ENCODE measurements around the gene GVQW3. TPM values are rescaled to one million over a fixed set of nuclear protein-coding genes. Genes with fewer than 3 reads are reported as not detected.
A peak's percentile ranks its signal among the peaks of the same experiment; 100 is the strongest.

Gene GVQW3
- total and polyA plus RNA-seq, 2 of the 13 experiments (the other 11 are each of a cell fraction or from before 2014, with no cell fraction given), result 5.0 to 5.6 TPM

DNA sequence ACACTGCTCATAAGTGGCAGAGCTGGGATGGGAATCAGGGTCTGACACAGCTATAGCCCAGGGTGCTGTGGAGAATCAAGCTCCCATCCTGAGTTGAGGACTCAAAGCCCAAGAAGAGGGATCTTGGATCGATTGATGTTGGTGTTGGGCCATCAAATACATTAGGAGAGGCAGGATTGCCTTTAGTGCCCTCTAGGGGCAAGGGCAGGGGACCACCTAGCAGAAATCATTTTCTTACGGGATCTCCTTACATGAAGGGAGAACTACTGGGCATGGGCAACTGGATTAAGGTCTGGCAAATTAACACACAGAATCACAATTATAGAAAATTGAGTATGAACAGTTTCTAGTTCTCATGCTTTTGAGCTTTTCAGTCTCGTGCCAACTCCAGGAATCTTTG lies 38.8 kb downstream of the GVQW3 start:
- POLR2A ChIA-PET, result no interaction called here
- no peak overlapping the region for H3K9ac ChIP-seq (ENCODE audit: insufficient read depth, low read depth, low read length)
- no peaks in the 10 kb centered on the region for H4K20me1 ChIP-seq (ENCODE audit: insufficient read depth, low read length)
- no peaks in the 10 kb centered on the region for H3K4me1 ChIP-seq (ENCODE audit: insufficient read depth, low read length)
- intact Hi-C loops (cut with micrococcal nuclease; ENCODE audit: unreplicated experiment) (loop anchor here (1.0 to 5.0 kb wide), 2 partner anchors 33 to 91 kb away; no protein-coding TSS in a partner anchor), in situ Hi-C loops (cut with HindIII; ENCODE audit: extremely low pct_ligation_motif_present, low pct_unique_long_range_greater_than_20kb) (no loop called here)
- no TSS peak for BruUV-seq (replicated peaks)
- TF ChIP-seq SMC3 (IDR thresholded peaks at IDR 0.05; ENCODE audit: low read length) (peak; percentile 51; the same call in 1 of the 2 replicates), NFE2L2 (IDR thresholded peaks at IDR 0.05; ENCODE audit: low read length) (no peak), STAG1 (CRISPR knock-in tag; IDR thresholded peaks at IDR 0.05) (peak; percentile 53)
- TF ChIP-seq, protein P1, sequence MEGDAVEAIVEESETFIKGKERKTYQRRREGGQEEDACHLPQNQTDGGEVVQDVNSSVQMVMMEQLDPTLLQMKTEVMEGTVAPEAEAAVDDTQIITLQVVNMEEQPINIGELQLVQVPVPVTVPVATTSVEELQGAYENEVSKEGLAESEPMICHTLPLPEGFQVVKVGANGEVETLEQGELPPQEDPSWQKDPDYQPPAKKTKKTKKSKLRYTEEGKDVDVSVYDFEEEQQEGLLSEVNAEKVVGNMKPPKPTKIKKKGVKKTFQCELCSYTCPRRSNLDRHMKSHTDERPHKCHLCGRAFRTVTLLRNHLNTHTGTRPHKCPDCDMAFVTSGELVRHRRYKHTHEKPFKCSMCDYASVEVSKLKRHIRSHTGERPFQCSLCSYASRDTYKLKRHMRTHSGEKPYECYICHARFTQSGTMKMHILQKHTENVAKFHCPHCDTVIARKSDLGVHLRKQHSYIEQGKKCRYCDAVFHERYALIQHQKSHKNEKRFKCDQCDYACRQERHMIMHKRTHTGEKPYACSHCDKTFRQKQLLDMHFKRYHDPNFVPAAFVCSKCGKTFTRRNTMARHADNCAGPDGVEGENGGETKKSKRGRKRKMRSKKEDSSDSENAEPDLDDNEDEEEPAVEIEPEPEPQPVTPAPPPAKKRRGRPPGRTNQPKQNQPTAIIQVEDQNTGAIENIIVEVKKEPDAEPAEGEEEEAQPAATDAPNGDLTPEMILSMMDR (CRISPR knock-in tag; IDR thresholded peaks at IDR 0.05), result peak; percentile 64
- ATAC-seq (peak; percentile 67), DNase-seq (ENCODE audit: low spot score) (peak; percentile 15), FAIRE-seq (peak; percentile 8)
- H3K9me3 ChIP-seq (ENCODE audit: low read length), result no peaks in the 10 kb centered on the region
- no peak overlapping the region for H3K27ac ChIP-seq (ENCODE audit: extremely low read length, insufficient read depth, low read length)
- H3K4me2 ChIP-seq (ENCODE audit: low read depth, low read length), result no peak overlapping the region
- H3K36me3 ChIP-seq (replicated peaks in 1 of 2; ENCODE audit: control insufficient read depth in 1 of 2, insufficient read depth in 2 of 2, low read length in 2 of 2), result no peaks in the 10 kb centered on the region
- H3K27me3 ChIP-seq (ENCODE audit: control insufficient read depth in 1 of 2, insufficient read depth in 2 of 2, low read length in 2 of 2), result peaks cover 1 to 11% of the 10 kb centered on the region in 2 experiments; a peak in 1 of 5 replicates
- H3K4me3 ChIP-seq (replicated peaks in 1 of 3; ENCODE audit: insufficient read depth in 1 of 3, low read depth in 2 of 3, low read length in 3 of 3), result no peak overlapping the region
- no peak overlapping the region for H2AFZ ChIP-seq (ENCODE audit: low read length)
- H3K79me2 ChIP-seq (ENCODE audit: insufficient read depth, low read length), result no peaks in the 10 kb centered on the region
- CTCF ChIA-PET (ENCODE audit: low intra/inter-chr PET ratio, low total read pairs), result no interaction called here
- 0% methylated on average over 3 of the region's 3 CpGs for WGBS (ENCODE audit: low lambda C conversion rate)

DNA sequence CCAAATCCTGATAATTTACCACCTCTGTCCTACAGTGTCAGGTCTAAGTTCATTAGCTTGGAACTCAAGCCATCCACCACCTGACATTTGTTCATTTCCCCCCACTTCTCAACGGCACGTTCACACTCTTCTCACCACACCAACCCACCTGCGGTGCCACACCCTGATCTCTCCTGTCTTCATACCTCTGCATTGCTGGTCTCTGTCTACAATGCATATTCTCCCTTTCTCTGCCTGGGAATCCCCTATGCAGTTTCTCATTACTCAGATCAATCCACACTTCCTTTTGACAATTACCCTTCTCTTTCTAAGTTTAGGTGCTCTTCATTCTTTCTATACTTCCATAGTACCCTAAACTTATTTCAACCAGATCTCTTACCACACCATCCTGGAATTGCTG lies 43.3 kb downstream of the GVQW3 start:
- Histone ChIP-seq H3K9ac (ENCODE audit: insufficient read depth, low read depth, low read length) (no peak overlapping the region), H3K36me3 (replicated peaks in 1 of 2; ENCODE audit: control insufficient read depth in 1 of 2, insufficient read depth in 2 of 2, low read length in 2 of 2) (no peaks in the 10 kb centered on the region), H3K4me3 (replicated peaks in 1 of 3; ENCODE audit: insufficient read depth in 1 of 3, low read depth in 2 of 3, low read length in 3 of 3) (no peak overlapping the region), H3K4me1 (ENCODE audit: insufficient read depth, low read length) (no peaks in the 10 kb centered on the region), H3K27ac (ENCODE audit: extremely low read length, insufficient read depth, low read length) (no peak overlapping the region), H4K20me1 (ENCODE audit: insufficient read depth, low read length) (no peaks in the 10 kb centered on the region), H3K79me2 (ENCODE audit: insufficient read depth, low read length) (no peaks in the 10 kb centered on the region), H2AFZ (ENCODE audit: low read length) (no peak overlapping the region), H3K9me3 (ENCODE audit: low read length) (no peaks in the 10 kb centered on the region), H3K27me3 (ENCODE audit: control insufficient read depth in 1 of 2, insufficient read depth in 2 of 2, low read length in 2 of 2) (peaks cover 1 to 13% of the 10 kb centered on the region in 2 experiments; a peak in 1 of 5 replicates), H3K4me2 (ENCODE audit: low read depth, low read length) (no peak overlapping the region)
- POLR2A ChIA-PET, result no interaction called here
- CTCF ChIA-PET (ENCODE audit: low intra/inter-chr PET ratio, low total read pairs), result no interaction called here
- no peak for DNase-seq (ENCODE audit: low spot score)
- WGBS (ENCODE audit: low lambda C conversion rate), result 2% methylated on average over 3 of the region's 3 CpGs
- in situ Hi-C loops (cut with HindIII; ENCODE audit: extremely low pct_ligation_motif_present, low pct_unique_long_range_greater_than_20kb), result no loop called here
- FAIRE-seq, result no peak
- BruUV-seq (replicated peaks), result no TSS peak
- intact Hi-C loops (cut with micrococcal nuclease; ENCODE audit: unreplicated experiment), result loop anchor here (5.0 kb wide), 1 partner anchor 37 kb away; no protein-coding TSS in a partner anchor
- ATAC-seq, result no peak
- TF ChIP-seq RBFOX2 (IDR thresholded peaks at IDR 0.05; ENCODE audit: low read depth, low read length) (no peak), ZNF570 (CRISPR knock-in tag; IDR thresholded peaks at IDR 0.05; ENCODE audit: borderline replicate concordance) (no peak), ZNF251 (CRISPR knock-in tag; IDR thresholded peaks at IDR 0.05) (no peak), FLYWCH1 (CRISPR knock-in tag; IDR thresholded peaks at IDR 0.05) (no peak), ZSCAN21 (CRISPR knock-in tag; IDR thresholded peaks at IDR 0.05; ENCODE audit: borderline replicate concordance) (no peak), ZNF205 (CRISPR knock-in tag; IDR thresholded peaks at IDR 0.05) (no peak), SMAD3 (CRISPR knock-in tag; IDR thresholded peaks at IDR 0.05) (no peak), DNMT1 (CRISPR knock-in tag; IDR thresholded peaks at IDR 0.05) (no peak)
- TF ChIP-seq, protein P2, sequence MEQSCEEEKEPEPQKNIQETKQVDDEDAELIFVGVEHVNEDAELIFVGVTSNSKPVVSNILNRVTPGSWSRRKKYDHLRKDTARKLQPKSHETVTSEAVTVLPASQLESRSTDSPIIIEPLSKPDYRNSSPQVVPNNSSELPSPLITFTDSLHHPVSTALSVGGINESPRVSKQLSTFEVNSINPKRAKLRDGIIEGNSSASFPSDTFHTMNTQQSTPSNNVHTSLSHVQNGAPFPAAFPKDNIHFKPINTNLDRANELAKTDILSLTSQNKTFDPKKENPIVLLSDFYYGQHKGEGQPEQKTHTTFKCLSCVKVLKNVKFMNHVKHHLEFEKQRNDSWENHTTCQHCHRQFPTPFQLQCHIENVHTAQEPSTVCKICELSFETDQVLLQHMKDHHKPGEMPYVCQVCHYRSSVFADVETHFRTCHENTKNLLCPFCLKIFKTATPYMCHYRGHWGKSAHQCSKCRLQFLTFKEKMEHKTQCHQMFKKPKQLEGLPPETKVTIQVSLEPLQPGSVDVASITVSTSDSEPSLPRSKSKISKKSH (CRISPR knock-in tag; IDR thresholded peaks at IDR 0.05; ENCODE audit: borderline replicate concordance), result no peak
- TF ChIP-seq, protein P3, sequence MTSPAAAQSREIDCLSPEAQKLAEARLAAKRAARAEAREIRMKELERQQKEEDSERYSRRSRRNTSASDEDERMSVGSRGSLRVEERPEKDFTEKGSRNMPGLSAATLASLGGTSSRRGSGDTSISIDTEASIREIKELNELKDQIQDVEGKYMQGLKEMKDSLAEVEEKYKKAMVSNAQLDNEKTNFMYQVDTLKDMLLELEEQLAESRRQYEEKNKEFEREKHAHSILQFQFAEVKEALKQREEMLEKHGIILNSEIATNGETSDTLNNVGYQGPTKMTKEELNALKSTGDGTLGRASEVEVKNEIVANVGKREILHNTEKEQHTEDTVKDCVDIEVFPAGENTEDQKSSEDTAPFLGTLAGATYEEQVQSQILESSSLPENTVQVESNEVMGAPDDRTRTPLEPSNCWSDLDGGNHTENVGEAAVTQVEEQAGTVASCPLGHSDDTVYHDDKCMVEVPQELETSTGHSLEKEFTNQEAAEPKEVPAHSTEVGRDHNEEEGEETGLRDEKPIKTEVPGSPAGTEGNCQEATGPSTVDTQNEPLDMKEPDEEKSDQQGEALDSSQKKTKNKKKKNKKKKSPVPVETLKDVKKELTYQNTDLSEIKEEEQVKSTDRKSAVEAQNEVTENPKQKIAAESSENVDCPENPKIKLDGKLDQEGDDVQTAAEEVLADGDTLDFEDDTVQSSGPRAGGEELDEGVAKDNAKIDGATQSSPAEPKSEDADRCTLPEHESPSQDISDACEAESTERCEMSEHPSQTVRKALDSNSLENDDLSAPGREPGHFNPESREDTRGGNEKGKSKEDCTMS (CRISPR knock-in tag; conservative IDR thresholded peaks at IDR 0.05), result no peak
